ENCODE data around the gene STAC3.

The STAC3 gene

GRCh38 chr12:57209916-57210315 lies 41.1 kb downstream of the STAC3 start:
- DNase-seq = no peak

- no peak for DNase-seq
These were observed 42.2 kb downstream of the STAC3 start for GRCh38 chr12:57208631-57209282.

- DNase-seq = no peak
These were observed 43.0 kb downstream of the STAC3 start for GRCh38 chr12:57207731-57208630.

GRCh38 chr12:57205931-57206330 lies 45.1 kb downstream of the STAC3 start:
- DNase-seq = no peak

- no peak for DNase-seq
These were observed 45.8 kb downstream of the STAC3 start for GRCh38 chr12:57205186-57205585.

DNA sequence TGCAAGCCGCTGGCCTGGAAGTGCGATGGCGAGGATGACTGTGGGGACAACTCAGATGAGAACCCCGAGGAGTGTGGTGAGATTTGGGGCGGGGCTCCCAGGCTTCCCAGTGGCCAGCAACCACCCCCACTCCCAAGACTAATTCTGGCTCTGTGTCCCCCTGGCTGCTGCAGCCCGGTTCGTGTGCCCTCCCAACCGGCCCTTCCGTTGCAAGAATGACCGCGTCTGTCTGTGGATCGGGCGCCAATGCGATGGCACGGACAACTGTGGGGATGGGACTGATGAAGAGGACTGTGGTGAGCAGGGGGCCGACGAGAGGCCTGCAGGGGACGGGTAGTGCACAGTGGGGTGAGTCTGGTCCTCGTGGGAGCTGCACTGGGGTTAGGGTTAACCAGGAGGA lies 46.5 kb downstream of the STAC3 start:
- DNase-seq = no peak

GRCh38 chr12:57203791-57204190 lies 47.2 kb downstream of the STAC3 start:
- DNase-seq = no peak

DNA sequence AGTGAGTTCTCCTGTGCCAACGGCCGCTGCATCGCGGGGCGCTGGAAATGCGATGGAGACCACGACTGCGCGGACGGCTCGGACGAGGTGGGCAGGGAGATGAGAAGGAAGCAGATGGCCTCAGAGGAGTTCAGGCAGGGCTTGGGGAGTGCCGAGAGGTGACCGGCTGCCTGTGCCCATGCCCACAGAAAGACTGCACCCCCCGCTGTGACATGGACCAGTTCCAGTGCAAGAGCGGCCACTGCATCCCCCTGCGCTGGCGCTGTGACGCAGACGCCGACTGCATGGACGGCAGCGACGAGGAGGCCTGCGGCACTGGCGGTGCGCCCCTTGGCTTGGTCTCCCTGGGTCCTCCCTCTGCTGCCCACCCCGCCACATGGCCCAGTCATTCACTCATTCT lies 47.8 kb downstream of the STAC3 start:
- no peak for DNase-seq

- no peak for DNase-seq
These were observed 48.7 kb downstream of the STAC3 start for GRCh38 chr12:57202321-57202720.

DNA sequence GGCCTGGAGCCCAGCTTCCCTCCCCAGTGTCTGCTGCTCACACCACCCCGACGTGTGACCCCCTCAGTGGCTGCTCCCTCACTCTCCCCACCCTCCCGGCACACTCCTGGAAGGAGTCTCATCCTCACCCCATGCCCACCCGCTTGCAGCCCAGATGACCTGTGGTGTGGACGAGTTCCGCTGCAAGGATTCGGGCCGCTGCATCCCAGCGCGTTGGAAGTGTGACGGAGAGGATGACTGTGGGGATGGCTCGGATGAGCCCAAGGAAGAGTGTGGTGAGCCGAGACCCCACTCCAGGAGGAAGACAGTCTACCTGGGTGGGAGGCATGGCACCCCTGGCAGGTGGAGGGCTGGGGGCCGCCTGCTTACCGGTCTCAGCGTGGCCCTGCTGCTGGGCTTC lies 49.4 kb downstream of the STAC3 start:
- DNase-seq = no peak

GRCh38 chr12:57201219-57201618 lies 49.8 kb downstream of the STAC3 start:
- no peak for DNase-seq

DNA sequence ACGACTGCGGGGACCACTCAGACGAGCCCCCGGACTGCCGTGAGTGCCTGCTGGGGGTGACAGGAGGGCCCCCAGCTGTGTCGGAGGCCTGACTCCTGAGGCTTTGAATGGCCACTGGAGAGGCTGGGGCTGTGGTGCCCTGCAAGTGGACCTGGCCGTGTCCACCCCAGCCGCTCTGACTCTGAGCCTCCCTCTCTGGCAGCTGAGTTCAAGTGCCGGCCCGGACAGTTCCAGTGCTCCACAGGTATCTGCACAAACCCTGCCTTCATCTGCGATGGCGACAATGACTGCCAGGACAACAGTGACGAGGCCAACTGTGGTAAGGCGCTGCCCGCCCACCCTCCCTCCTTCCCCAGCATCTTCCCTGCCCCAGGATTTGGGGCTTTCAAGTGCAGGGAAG lies 50.5 kb downstream of the STAC3 start:
- no peak for DNase-seq

- no peak for DNase-seq
These were observed 51.8 kb downstream of the STAC3 start for GRCh38 chr12:57199191-57199590.

DNA sequence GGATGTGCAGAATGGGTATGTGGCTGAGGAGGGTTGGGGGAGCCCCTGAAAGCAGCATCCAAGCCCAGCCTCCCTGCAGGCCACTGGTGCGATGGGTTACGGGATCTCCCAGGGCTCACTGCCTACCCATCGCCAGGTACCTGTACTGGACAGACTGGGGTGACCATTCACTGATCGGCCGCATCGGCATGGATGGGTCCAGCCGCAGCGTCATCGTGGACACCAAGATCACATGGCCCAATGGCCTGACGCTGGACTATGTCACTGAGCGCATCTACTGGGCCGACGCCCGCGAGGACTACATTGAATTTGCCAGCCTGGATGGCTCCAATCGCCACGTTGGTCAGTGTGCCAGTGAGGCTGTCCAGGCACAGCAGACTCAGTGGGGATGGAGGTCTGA lies 52.7 kb downstream of the STAC3 start:
- DNase-seq = no peak

GRCh38 chr12:57196956-57197355 lies 54.0 kb downstream of the STAC3 start:
- DNase-seq = no peak

GRCh38 chr12:57196439-57196838 lies 54.5 kb downstream of the STAC3 start:
- no peak for DNase-seq

- no peak for DNase-seq
These were observed 55.2 kb downstream of the STAC3 start for GRCh38 chr12:57195611-57196371.

DNA sequence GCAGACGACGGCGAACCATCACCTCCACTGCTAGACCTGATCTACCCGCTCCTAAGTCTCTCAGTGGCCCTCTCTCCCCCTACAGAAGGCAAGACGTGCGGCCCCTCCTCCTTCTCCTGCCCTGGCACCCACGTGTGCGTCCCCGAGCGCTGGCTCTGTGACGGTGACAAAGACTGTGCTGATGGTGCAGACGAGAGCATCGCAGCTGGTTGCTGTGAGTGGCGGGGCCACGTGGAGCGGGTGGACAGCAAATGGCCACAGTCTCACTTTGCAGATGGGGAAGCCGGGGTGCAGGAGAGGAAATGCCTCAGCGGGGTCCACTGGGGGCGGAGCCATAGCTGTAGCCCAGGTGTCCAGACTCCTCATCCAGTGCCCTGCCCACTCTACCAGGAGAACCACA lies 55.8 kb downstream of the STAC3 start:
- no peak for DNase-seq

GRCh38 chr12:57194253-57194652 lies 56.7 kb downstream of the STAC3 start:
- DNase-seq = no peak

- DNase-seq = no peak
These were observed 57.2 kb downstream of the STAC3 start for GRCh38 chr12:57193706-57194245.

Measured in SW 1271 (cell line).